ENCODE measurements around the gene MAEL. TPM values are rescaled to one million over a fixed set of nuclear protein-coding genes. Genes with fewer than 3 reads are reported as not detected.

The MAEL gene
- total RNA-seq, 3 donors from 2014 or later (not counting 1 experiment from before 2014, with no cell fraction given), result 0.19 TPM; not detected in 2

- no peaks in the 10 kb centered on the region for H3K36me3 Mint-ChIP-seq
- TF ChIP-seq CTCF (IDR thresholded peaks at IDR 0.05), result no peak
Measured at GRCh38 chr1:167059809-167060107, 70.7 kb downstream of the MAEL start.

GRCh38 chr1:167060141-167061072, 71.3 kb downstream of the MAEL start:
- 85% methylated on average over 10 of the region's 10 CpGs for WGBS (ENCODE audit: insufficient coverage)
- intact Hi-C loops (cut with micrococcal nuclease), result loop anchor here (10.0 kb wide), 2 partner anchors 344 to 384 kb away; no protein-coding TSS in a partner anchor

More at GRCh38 chr1:167059809-167060107, 70.7 kb downstream of the MAEL start:
- Histone ChIP-seq H3K27ac (ENCODE audit: low read length) (no peak overlapping the region), H3K9me3 (ENCODE audit: control insufficient read depth, insufficient read depth, low read length) (no peaks in the 10 kb centered on the region), H3K4me3 (ENCODE audit: low read length) (no peak overlapping the region), H3K4me1 (ENCODE audit: control insufficient read depth, insufficient read depth, low read length) (peaks cover 18% of the 10 kb centered on the region), H3K27me3 (ENCODE audit: control insufficient read depth, insufficient read depth, low read length) (no peaks in the 10 kb centered on the region), H3K36me3 (ENCODE audit: control insufficient read depth, insufficient read depth, low read length) (no peaks in the 10 kb centered on the region)
- ATAC-seq, result no peak
- peaks cover 0 to 3% of the 10 kb centered on the region in 2 donors for H3K27me3 Mint-ChIP-seq (ENCODE audit: low read depth in 2 of 2)
- H3K4me1 Mint-ChIP-seq, result peaks cover 7 to 18% of the 10 kb centered on the region in 2 donors
- no peak overlapping the region for H3K27ac Mint-ChIP-seq
- 45% methylated on average over 1 of the region's 1 CpG for WGBS (ENCODE audit: insufficient coverage)
- intact Hi-C loops (cut with micrococcal nuclease), result loop anchor here (1.0 to 10.0 kb wide), 4 partner anchors 149 to 1132 kb away; no protein-coding TSS in a partner anchor
- DNase-seq, result no peak
- no peaks in the 10 kb centered on the region for H3K9me3 Mint-ChIP-seq
- no peak overlapping the region for H3K4me3 Mint-ChIP-seq

GRCh38 chr1:167061073-167061464, 72.0 kb downstream of the MAEL start:
- no peak for ATAC-seq
- no peaks in the 10 kb centered on the region for H3K9me3 ChIP-seq (ENCODE audit: control insufficient read depth, insufficient read depth, low read length)
- no peaks in the 10 kb centered on the region for H3K36me3 ChIP-seq (ENCODE audit: control insufficient read depth, insufficient read depth, low read length)
- no peak overlapping the region for H3K4me3 ChIP-seq (ENCODE audit: low read length)
- H3K4me1 ChIP-seq (ENCODE audit: control insufficient read depth, insufficient read depth, low read length), result peaks cover 7% of the 10 kb centered on the region
- DNase-seq, result no peak
- no peak for TF ChIP-seq CTCF (IDR thresholded peaks at IDR 0.05)
- H3K27me3 Mint-ChIP-seq (ENCODE audit: low read depth in 2 of 2), result peaks cover 0 to 3% of the 10 kb centered on the region in 2 donors
- no peak overlapping the region for H3K4me3 Mint-ChIP-seq
- WGBS (ENCODE audit: insufficient coverage), result 86% methylated on average over 3 of the region's 3 CpGs
- intact Hi-C loops (cut with micrococcal nuclease), result loop anchor here (10.0 kb wide), 2 partner anchors 344 to 384 kb away; no protein-coding TSS in a partner anchor
- no peaks in the 10 kb centered on the region for H3K36me3 Mint-ChIP-seq
- H3K27ac ChIP-seq (ENCODE audit: low read length), result no peak overlapping the region
- H3K27ac Mint-ChIP-seq, result no peak overlapping the region
- no peaks in the 10 kb centered on the region for H3K27me3 ChIP-seq (ENCODE audit: control insufficient read depth, insufficient read depth, low read length)
- peaks cover 7% of the 10 kb centered on the region in 2 donors for H3K4me1 Mint-ChIP-seq
- no peaks in the 10 kb centered on the region for H3K9me3 Mint-ChIP-seq

More at GRCh38 chr1:167060141-167061072, 71.3 kb downstream of the MAEL start:
- no peaks in the 10 kb centered on the region for H3K9me3 Mint-ChIP-seq
- no peak overlapping the region for H3K27ac Mint-ChIP-seq
- H3K4me1 Mint-ChIP-seq, result peaks cover 7 to 11% of the 10 kb centered on the region in 2 donors
- H3K4me3 Mint-ChIP-seq, result no peak overlapping the region
- Histone ChIP-seq H3K4me1 (ENCODE audit: control insufficient read depth, insufficient read depth, low read length) (peaks cover 12% of the 10 kb centered on the region), H3K4me3 (ENCODE audit: low read length) (no peak overlapping the region), H3K27me3 (ENCODE audit: control insufficient read depth, insufficient read depth, low read length) (no peaks in the 10 kb centered on the region), H3K27ac (ENCODE audit: low read length) (no peak overlapping the region), H3K9me3 (ENCODE audit: control insufficient read depth, insufficient read depth, low read length) (no peaks in the 10 kb centered on the region), H3K36me3 (ENCODE audit: control insufficient read depth, insufficient read depth, low read length) (no peaks in the 10 kb centered on the region)
- H3K27me3 Mint-ChIP-seq (ENCODE audit: low read depth in 2 of 2), result peaks cover 0 to 3% of the 10 kb centered on the region in 2 donors
- no peak for ATAC-seq
- no peak for DNase-seq
- H3K36me3 Mint-ChIP-seq, result no peaks in the 10 kb centered on the region
- no peak for TF ChIP-seq CTCF (IDR thresholded peaks at IDR 0.05)

All from natural killer cell (primary cell).